Measurements from ENCODE around the gene SHISA5.
A peak's percentile ranks its signal among the peaks of the same experiment; 100 is the strongest.

The SHISA5 gene

GRCh38 chr3:48470286-48470685, 33.7 kb downstream of the SHISA5 start:
- H3K4me3 ChIP-seq (ENCODE audit: severe bottlenecking), result no peak overlapping the region
- ATAC-seq (ENCODE audit: low read depth) (no peak), DNase-seq (ENCODE audit: low spot score) (no peak)
- H3K4me1 ChIP-seq (ENCODE audit: insufficient read depth, poor library complexity, severe bottlenecking), result peaks cover 18% of the 10 kb centered on the region
- peak overlapping the region; percentile 21 for H3K27ac ChIP-seq (ENCODE audit: poor library complexity, severe bottlenecking)
- no peaks in the 10 kb centered on the region for H3K27me3 ChIP-seq (ENCODE audit: insufficient read depth, poor library complexity, severe bottlenecking)
- no peak for TF ChIP-seq CTCF (IDR thresholded peaks at IDR 0.05; ENCODE audit: poor library complexity, severe bottlenecking)
- H3K36me3 ChIP-seq (ENCODE audit: low read depth), result peaks cover 29% of the 10 kb centered on the region
- H3K9me3 ChIP-seq (ENCODE audit: severe bottlenecking), result no peaks in the 10 kb centered on the region

GRCh38 chr3:48469046-48469915, 34.7 kb downstream of the SHISA5 start:
- no peaks in the 10 kb centered on the region for H3K27me3 ChIP-seq (ENCODE audit: insufficient read depth, poor library complexity, severe bottlenecking)
- no peak for DNase-seq (ENCODE audit: low spot score)
- no peak overlapping the region for H3K4me3 ChIP-seq (ENCODE audit: severe bottlenecking)
- no peak overlapping the region for H3K27ac ChIP-seq (ENCODE audit: poor library complexity, severe bottlenecking)
- no peak for ATAC-seq (ENCODE audit: low read depth)
- no peak for TF ChIP-seq CTCF (IDR thresholded peaks at IDR 0.05; ENCODE audit: poor library complexity, severe bottlenecking)
- H3K36me3 ChIP-seq (ENCODE audit: low read depth), result peaks cover 29% of the 10 kb centered on the region
- H3K4me1 ChIP-seq (ENCODE audit: insufficient read depth, poor library complexity, severe bottlenecking), result peaks cover 21% of the 10 kb centered on the region
- no peaks in the 10 kb centered on the region for H3K9me3 ChIP-seq (ENCODE audit: severe bottlenecking)

- H3K36me3 ChIP-seq (ENCODE audit: low read depth), result peaks cover 29% of the 10 kb centered on the region
- DNase-seq (ENCODE audit: low spot score), result no peak
- no peaks in the 10 kb centered on the region for H3K9me3 ChIP-seq (ENCODE audit: severe bottlenecking)
- H3K4me1 ChIP-seq (ENCODE audit: insufficient read depth, poor library complexity, severe bottlenecking), result peaks cover 18% of the 10 kb centered on the region
- no peak overlapping the region for H3K4me3 ChIP-seq (ENCODE audit: severe bottlenecking)
- TF ChIP-seq CTCF (IDR thresholded peaks at IDR 0.05; ENCODE audit: poor library complexity, severe bottlenecking), result no peak
- no peaks in the 10 kb centered on the region for H3K27me3 ChIP-seq (ENCODE audit: insufficient read depth, poor library complexity, severe bottlenecking)
- ATAC-seq (ENCODE audit: low read depth), result no peak
- peak overlapping the region; percentile 92 for H3K27ac ChIP-seq (ENCODE audit: poor library complexity, severe bottlenecking)
Observed at GRCh38 chr3:48468329-48468731, 35.6 kb downstream of the SHISA5 start.

GRCh38 chr3:48467473-48468267, 36.3 kb downstream of the SHISA5 start:
- peak overlapping the region; percentile 92 for H3K27ac ChIP-seq (ENCODE audit: poor library complexity, severe bottlenecking)
- H3K4me1 ChIP-seq (ENCODE audit: insufficient read depth, poor library complexity, severe bottlenecking), result peaks cover 16% of the 10 kb centered on the region
- ATAC-seq (ENCODE audit: low read depth) (no peak), DNase-seq (ENCODE audit: low spot score) (no peak)
- no peaks in the 10 kb centered on the region for H3K27me3 ChIP-seq (ENCODE audit: insufficient read depth, poor library complexity, severe bottlenecking)
- TF ChIP-seq CTCF (IDR thresholded peaks at IDR 0.05; ENCODE audit: poor library complexity, severe bottlenecking), result no peak
- H3K9me3 ChIP-seq (ENCODE audit: severe bottlenecking), result no peaks in the 10 kb centered on the region
- peaks cover 29% of the 10 kb centered on the region for H3K36me3 ChIP-seq (ENCODE audit: low read depth)
- H3K4me3 ChIP-seq (ENCODE audit: severe bottlenecking), result no peak overlapping the region

Data from RWPE2 (cell line).